ENCODE measurements around the gene PDGFRB.

Gene PDGFRB

GRCh38 chr5:150082889-150083288 is 72.8 kb downstream of the PDGFRB start:
- TF ChIP-seq JUND (IDR thresholded peaks at IDR 0.05; ENCODE audit: low read depth), result no peak
- no peak for DNase-seq (ENCODE audit: low read depth in 1 of 2, low spot score in 1 of 2)
- in situ Hi-C loops (cut with HindIII; ENCODE audit: low pct_unique_long_range_greater_than_20kb, low sequenced_read_pairs), result no loop called here

GRCh38 chr5:150082374-150082773 is 73.3 kb downstream of the PDGFRB start:
- in situ Hi-C loops (cut with HindIII; ENCODE audit: low pct_unique_long_range_greater_than_20kb, low sequenced_read_pairs), result no loop called here
- TF ChIP-seq JUND (IDR thresholded peaks at IDR 0.05; ENCODE audit: low read depth), result no peak
- no peak for DNase-seq (ENCODE audit: low read depth in 1 of 2, low spot score in 1 of 2)

DNA sequence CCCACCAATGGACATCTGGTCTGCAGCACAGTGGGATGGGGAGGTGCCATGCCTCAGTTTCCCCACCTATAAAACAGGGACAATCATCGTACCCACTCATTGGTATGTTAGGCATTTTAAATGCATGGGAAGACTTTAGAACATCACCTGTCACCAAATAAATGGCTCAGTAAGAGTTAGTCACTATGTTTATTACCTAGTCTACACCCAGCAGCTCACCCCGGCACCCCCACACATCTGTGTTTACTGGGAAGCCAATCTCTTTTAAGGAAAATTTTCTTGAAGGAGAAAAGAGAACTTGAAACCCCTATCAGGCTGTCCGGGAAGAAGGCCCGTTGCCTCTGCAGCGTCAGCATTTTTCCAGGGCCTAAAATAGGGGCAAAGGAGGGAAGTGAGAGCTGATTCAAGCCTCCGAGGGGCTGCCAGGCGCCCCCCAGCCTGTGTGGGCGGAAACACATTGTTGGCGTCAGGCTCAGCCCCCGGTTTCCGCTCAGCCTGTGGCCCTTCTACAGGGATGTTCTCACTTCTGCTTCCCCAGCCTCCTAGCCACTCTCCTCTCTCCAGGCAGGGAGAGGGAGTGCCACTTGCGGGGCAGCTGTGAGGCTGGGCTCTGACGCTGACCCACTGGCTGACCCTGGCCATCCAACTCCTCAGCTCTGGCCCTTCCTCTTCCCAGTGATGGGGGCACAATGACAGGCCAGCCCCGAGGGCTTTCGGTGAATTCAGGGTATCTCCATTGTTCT is 73.9 kb downstream of the PDGFRB start:
- in situ Hi-C loops (cut with HindIII; ENCODE audit: low pct_unique_long_range_greater_than_20kb, low sequenced_read_pairs), result no loop called here
- TF ChIP-seq JUND (IDR thresholded peaks at IDR 0.05; ENCODE audit: low read depth), result no peak
- no peak for DNase-seq (ENCODE audit: low read depth in 1 of 2, low spot score in 1 of 2)

DNA sequence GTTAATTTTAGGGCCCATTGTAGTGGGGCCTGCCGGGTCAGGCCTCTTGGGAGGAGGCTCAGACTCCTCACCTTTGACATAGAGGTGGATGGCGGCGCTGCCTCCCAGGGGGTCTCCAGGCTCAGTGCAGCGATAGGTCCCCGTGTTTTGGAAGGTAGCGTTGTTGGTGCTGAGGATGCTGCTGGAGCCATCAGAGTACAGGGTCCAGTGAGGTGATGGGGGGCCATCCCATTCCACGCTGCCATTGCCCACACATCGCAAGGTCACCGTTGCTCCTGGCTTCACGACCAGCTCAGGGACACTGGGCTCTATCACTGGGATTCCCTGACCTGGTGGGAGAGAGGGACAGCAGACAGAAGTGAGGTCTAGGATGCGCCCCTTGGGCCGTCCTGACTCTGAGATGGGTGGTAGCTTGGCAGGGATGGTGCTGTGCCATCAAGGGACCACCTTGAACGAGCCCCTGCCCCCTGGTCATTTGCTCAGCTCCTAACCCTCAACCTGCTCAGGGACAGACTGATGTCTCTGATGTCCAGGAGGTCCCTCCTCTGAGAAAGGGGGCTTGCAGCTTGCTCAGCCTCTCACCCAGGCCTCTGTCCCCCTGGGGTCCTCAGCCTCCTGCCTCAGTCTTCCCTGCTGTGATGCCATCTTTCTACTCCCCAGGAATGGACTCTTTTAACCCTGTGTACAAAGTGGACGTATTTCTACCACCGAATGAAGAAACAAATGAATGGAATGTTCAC is 74.8 kb downstream of the PDGFRB start:
- in situ Hi-C loops (cut with HindIII; ENCODE audit: low pct_unique_long_range_greater_than_20kb, low sequenced_read_pairs), result no loop called here
- no peak for DNase-seq (ENCODE audit: low read depth in 1 of 2, low spot score in 1 of 2)
- no peak for TF ChIP-seq JUND (IDR thresholded peaks at IDR 0.05; ENCODE audit: low read depth)

- DNase-seq (ENCODE audit: low read depth in 1 of 2, low spot score in 1 of 2), result no peak
- in situ Hi-C loops (cut with HindIII; ENCODE audit: low pct_unique_long_range_greater_than_20kb, low sequenced_read_pairs), result no loop called here
- no peak for TF ChIP-seq JUND (IDR thresholded peaks at IDR 0.05; ENCODE audit: low read depth)
Observed at GRCh38 chr5:150079909-150080461, 75.7 kb downstream of the PDGFRB start.

GRCh38 chr5:150078802-150079689 is 76.6 kb downstream of the PDGFRB start:
- in situ Hi-C loops (cut with HindIII; ENCODE audit: low pct_unique_long_range_greater_than_20kb, low sequenced_read_pairs), result no loop called here
- no peak for DNase-seq (ENCODE audit: low read depth in 1 of 2, low spot score in 1 of 2)
- TF ChIP-seq JUND (IDR thresholded peaks at IDR 0.05; ENCODE audit: low read depth), result no peak

GRCh38 chr5:150077996-150078801 is 77.4 kb downstream of the PDGFRB start:
- in situ Hi-C loops (cut with HindIII; ENCODE audit: low pct_unique_long_range_greater_than_20kb, low sequenced_read_pairs), result no loop called here
- no peak for TF ChIP-seq JUND (IDR thresholded peaks at IDR 0.05; ENCODE audit: low read depth)
- DNase-seq (ENCODE audit: low read depth in 1 of 2, low spot score in 1 of 2), result no peak

GRCh38 chr5:150077060-150077459 is 78.6 kb downstream of the PDGFRB start:
- no peak for DNase-seq (ENCODE audit: low read depth in 1 of 2, low spot score in 1 of 2)
- in situ Hi-C loops (cut with HindIII; ENCODE audit: low pct_unique_long_range_greater_than_20kb, low sequenced_read_pairs), result no loop called here
- TF ChIP-seq JUND (IDR thresholded peaks at IDR 0.05; ENCODE audit: low read depth), result no peak

- TF ChIP-seq JUND (IDR thresholded peaks at IDR 0.05; ENCODE audit: low read depth), result no peak
- no peak for DNase-seq (ENCODE audit: low read depth in 1 of 2, low spot score in 1 of 2)
- in situ Hi-C loops (cut with HindIII; ENCODE audit: low pct_unique_long_range_greater_than_20kb, low sequenced_read_pairs), result no loop called here
Observed at GRCh38 chr5:150075806-150076205, 79.8 kb downstream of the PDGFRB start.

DNA sequence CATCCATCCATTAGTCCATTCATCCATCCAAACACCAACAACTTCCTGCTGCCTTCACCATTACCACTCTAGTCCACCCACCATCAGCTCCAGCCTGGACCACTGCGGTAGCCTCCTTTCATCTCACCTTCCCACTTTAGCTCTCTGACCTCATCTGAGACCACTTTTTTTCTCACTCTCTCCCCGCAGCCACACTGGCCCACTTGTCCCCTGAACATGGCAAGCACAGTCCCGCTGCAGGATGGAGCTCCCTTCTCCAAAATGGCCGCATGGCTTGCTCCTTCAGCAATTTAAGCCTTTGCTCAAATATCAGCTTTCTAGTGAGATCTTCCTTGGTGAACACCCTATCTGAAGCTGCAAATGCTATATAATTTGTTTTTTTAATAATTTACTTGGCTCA is 80.4 kb downstream of the PDGFRB start:
- TF ChIP-seq JUND (IDR thresholded peaks at IDR 0.05; ENCODE audit: low read depth), result no peak
- in situ Hi-C loops (cut with HindIII; ENCODE audit: low pct_unique_long_range_greater_than_20kb, low sequenced_read_pairs), result no loop called here
- DNase-seq (ENCODE audit: low read depth in 1 of 2, low spot score in 1 of 2), result no peak

DNA sequence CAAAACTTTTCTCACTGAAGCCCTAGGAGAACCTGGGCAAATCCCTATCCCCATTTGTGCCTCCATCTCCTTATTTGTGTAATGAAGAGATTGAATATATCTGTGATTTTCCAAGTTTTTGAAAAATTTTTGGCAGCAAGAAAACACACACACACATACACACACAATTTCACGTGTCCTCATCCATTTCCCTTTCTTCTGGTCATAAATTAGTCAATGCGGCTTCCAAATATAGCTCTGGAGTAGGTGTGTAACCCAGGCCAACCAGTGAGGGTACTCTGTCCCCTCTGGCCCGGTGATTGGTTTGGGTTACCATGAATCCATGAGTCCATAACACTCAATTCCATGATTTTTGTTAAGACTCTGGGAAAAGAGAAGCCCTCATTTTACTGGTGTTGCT is 82.0 kb downstream of the PDGFRB start:
- in situ Hi-C loops (cut with HindIII; ENCODE audit: low pct_unique_long_range_greater_than_20kb, low sequenced_read_pairs), result no loop called here
- TF ChIP-seq JUND (IDR thresholded peaks at IDR 0.05; ENCODE audit: low read depth), result no peak
- no peak for DNase-seq (ENCODE audit: low read depth in 1 of 2, low spot score in 1 of 2)
